ENCODE data around the gene CPXM2.

DNA sequence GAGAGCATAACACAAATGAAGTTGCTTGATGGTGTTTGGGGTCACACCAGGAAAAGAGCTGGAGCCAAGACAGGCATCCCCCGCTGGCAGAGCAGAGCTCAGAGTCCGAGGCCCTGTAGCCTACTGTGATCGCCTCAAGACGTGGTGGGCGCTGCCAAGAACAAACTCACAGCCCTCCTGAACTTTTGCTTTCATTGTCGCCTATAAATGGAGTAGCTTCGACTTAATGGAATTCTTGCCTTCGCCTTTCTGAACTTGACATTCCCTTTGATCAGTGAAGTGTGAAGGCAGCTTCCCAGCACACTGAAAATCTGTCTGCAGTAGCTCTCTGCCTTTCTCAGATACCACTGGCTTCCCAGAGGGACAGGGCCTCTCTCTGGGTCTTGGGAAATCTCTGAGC, 21.3 kb downstream of the CPXM2 start:
- TF ChIP-seq POLR2A (IDR thresholded peaks at IDR 0.05; ENCODE audit: low read depth, low read length) (no peak), POLR2AphosphoS5 (IDR thresholded peaks at IDR 0.05; ENCODE audit: low read depth, low read length) (no peak), PAX5 (IDR thresholded peaks at IDR 0.05; ENCODE audit: insufficient read depth, low read length, severe bottlenecking) (no peak), TAF1 (IDR thresholded peaks at IDR 0.05; ENCODE audit: low read depth, low read length) (no peak), SPI1 (IDR thresholded peaks at IDR 0.05; ENCODE audit: low read depth, low read length) (no peak), POU2F2 (IDR thresholded peaks at IDR 0.05; ENCODE audit: low read depth, low read length) (no peak)
